ENCODE measurements around the gene CEP170B.

The CEP170B gene

DNA sequence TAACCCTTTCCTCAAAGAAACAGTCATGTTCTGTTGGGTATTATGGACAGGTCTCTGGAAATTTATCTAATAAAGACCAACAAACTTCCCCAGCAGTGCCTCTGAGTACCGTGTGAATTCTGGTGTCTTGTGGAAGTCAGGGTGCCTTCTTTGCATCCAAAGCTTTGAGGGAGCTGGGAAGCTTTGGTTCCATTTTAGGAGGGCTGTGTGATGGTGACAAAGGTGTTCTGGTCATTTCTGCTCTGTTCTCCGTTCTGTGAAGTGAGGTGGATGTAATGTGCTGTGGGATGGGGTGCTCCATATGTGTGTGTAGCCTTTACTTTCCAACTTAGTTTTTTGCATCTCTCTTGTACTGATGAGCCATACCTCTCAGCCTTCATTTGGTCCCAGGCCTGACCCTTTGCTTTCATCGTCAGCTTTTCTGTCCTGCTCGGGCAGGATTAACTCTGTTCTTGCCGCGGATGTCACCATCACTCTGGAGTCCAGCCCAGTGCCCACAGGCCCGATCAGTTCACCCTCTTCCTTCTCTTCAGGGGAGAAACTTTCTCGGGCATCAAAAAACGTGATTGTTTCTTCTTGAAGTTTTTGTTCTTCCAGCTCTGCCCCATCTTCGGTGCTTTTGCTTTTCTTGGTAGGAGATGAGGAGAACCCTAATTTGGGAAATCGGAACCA lies 72.8 kb downstream of the CEP170B start:
- no peaks in the 10 kb centered on the region for H3K27me3 ChIP-seq (ENCODE audit: insufficient read depth, low read length, poor library complexity, severe bottlenecking)
- no peaks in the 10 kb centered on the region for H3F3A ChIP-seq (ENCODE audit: low read depth)
- H3K4me1 ChIP-seq (ENCODE audit: insufficient read depth, low read length, poor library complexity, severe bottlenecking) = no peaks in the 10 kb centered on the region
- H3K9me2 ChIP-seq (replicated peaks; ENCODE audit: low read depth, low read length) = no peaks in the 10 kb centered on the region
- TF ChIP-seq, protein P1, sequence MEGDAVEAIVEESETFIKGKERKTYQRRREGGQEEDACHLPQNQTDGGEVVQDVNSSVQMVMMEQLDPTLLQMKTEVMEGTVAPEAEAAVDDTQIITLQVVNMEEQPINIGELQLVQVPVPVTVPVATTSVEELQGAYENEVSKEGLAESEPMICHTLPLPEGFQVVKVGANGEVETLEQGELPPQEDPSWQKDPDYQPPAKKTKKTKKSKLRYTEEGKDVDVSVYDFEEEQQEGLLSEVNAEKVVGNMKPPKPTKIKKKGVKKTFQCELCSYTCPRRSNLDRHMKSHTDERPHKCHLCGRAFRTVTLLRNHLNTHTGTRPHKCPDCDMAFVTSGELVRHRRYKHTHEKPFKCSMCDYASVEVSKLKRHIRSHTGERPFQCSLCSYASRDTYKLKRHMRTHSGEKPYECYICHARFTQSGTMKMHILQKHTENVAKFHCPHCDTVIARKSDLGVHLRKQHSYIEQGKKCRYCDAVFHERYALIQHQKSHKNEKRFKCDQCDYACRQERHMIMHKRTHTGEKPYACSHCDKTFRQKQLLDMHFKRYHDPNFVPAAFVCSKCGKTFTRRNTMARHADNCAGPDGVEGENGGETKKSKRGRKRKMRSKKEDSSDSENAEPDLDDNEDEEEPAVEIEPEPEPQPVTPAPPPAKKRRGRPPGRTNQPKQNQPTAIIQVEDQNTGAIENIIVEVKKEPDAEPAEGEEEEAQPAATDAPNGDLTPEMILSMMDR (conservative IDR thresholded peaks at IDR 0.05; ENCODE audit: low read length) = no peak
- no peak for TF ChIP-seq EZH2phosphoT487 (IDR thresholded peaks at IDR 0.05; ENCODE audit: borderline replicate concordance)
- H3K36me3 ChIP-seq (ENCODE audit: insufficient read depth, low read length) = no peaks in the 10 kb centered on the region
- H3K9ac ChIP-seq (ENCODE audit: low read depth, low read length, poor library complexity, severe bottlenecking) = no peak overlapping the region
- H2AFZ ChIP-seq (ENCODE audit: low read length) = no peak overlapping the region
- H3K4me2 ChIP-seq (ENCODE audit: low read depth, low read length, poor library complexity, severe bottlenecking) = no peak overlapping the region
- H4K20me1 ChIP-seq (ENCODE audit: insufficient read depth, low read length, poor library complexity, severe bottlenecking) = no peaks in the 10 kb centered on the region
- H3K9me3 ChIP-seq (ENCODE audit: insufficient read depth, low read depth, low read length) = no peaks in the 10 kb centered on the region
- no peak overlapping the region for H3K4me3 ChIP-seq (ENCODE audit: low read length, poor library complexity, severe bottlenecking)
- no peaks in the 10 kb centered on the region for H3K79me2 ChIP-seq (ENCODE audit: insufficient read depth, low read length)

GRCh38 chr14:104938436-104938835 lies 73.4 kb downstream of the CEP170B start:
- H3K36me3 ChIP-seq (ENCODE audit: insufficient read depth, low read length) = no peaks in the 10 kb centered on the region
- no peak overlapping the region for H3K4me3 ChIP-seq (ENCODE audit: low read length, poor library complexity, severe bottlenecking)
- TF ChIP-seq, protein P1 (conservative IDR thresholded peaks at IDR 0.05; ENCODE audit: low read length) = no peak
- no peak for TF ChIP-seq EZH2phosphoT487 (IDR thresholded peaks at IDR 0.05; ENCODE audit: borderline replicate concordance)
- no peaks in the 10 kb centered on the region for H3K4me1 ChIP-seq (ENCODE audit: insufficient read depth, low read length, poor library complexity, severe bottlenecking)
- H3K9ac ChIP-seq (ENCODE audit: low read depth, low read length, poor library complexity, severe bottlenecking) = no peak overlapping the region
- no peaks in the 10 kb centered on the region for H3F3A ChIP-seq (ENCODE audit: low read depth)
- H3K79me2 ChIP-seq (ENCODE audit: insufficient read depth, low read length) = no peaks in the 10 kb centered on the region
- H3K9me3 ChIP-seq (ENCODE audit: insufficient read depth, low read depth, low read length) = no peaks in the 10 kb centered on the region
- H3K4me2 ChIP-seq (ENCODE audit: low read depth, low read length, poor library complexity, severe bottlenecking) = no peak overlapping the region
- no peak overlapping the region for H2AFZ ChIP-seq (ENCODE audit: low read length)
- no peaks in the 10 kb centered on the region for H4K20me1 ChIP-seq (ENCODE audit: insufficient read depth, low read length, poor library complexity, severe bottlenecking)
- H3K9me2 ChIP-seq (replicated peaks; ENCODE audit: low read depth, low read length) = no peaks in the 10 kb centered on the region
- H3K27me3 ChIP-seq (ENCODE audit: insufficient read depth, low read length, poor library complexity, severe bottlenecking) = no peaks in the 10 kb centered on the region

DNA sequence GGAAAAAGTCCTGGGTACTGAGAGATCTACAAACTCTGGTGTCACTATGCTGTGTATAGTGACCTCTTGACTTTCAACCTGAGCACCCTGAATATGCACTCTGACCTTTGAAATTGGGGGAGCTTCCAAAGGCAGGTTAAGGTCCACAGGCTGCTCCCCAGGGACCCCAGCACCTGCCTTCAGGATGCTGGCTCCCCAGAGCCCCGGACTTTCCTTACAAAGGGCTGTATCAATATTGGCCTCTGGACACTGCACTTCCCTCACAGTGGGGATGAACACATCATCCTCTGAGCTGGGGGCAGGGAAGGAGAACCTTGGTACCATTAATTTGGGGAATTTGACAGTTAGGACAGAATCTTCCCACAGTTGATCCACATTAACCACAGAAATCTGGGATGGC lies 73.9 kb downstream of the CEP170B start:
- Histone ChIP-seq H3K4me3 (ENCODE audit: low read length, poor library complexity, severe bottlenecking) (no peak overlapping the region), H3K36me3 (ENCODE audit: insufficient read depth, low read length) (no peaks in the 10 kb centered on the region), H3K9me3 (ENCODE audit: insufficient read depth, low read depth, low read length) (no peaks in the 10 kb centered on the region), H3K9ac (ENCODE audit: low read depth, low read length, poor library complexity, severe bottlenecking) (no peak overlapping the region), H3K4me2 (ENCODE audit: low read depth, low read length, poor library complexity, severe bottlenecking) (no peak overlapping the region), H3K79me2 (ENCODE audit: insufficient read depth, low read length) (no peaks in the 10 kb centered on the region), H2AFZ (ENCODE audit: low read length) (no peak overlapping the region), H3K9me2 (replicated peaks; ENCODE audit: low read depth, low read length) (no peaks in the 10 kb centered on the region), H3K27me3 (ENCODE audit: insufficient read depth, low read length, poor library complexity, severe bottlenecking) (no peaks in the 10 kb centered on the region), H3F3A (ENCODE audit: low read depth) (no peaks in the 10 kb centered on the region), H3K4me1 (ENCODE audit: insufficient read depth, low read length, poor library complexity, severe bottlenecking) (no peaks in the 10 kb centered on the region), H4K20me1 (ENCODE audit: insufficient read depth, low read length, poor library complexity, severe bottlenecking) (no peaks in the 10 kb centered on the region)
- TF ChIP-seq EZH2phosphoT487 (IDR thresholded peaks at IDR 0.05; ENCODE audit: borderline replicate concordance) = no peak
- TF ChIP-seq, protein P1 (conservative IDR thresholded peaks at IDR 0.05; ENCODE audit: low read length) = no peak

Measured in Loucy (cell line).